Subcutaneous adipose tissue (tissue), 4 donors: Measurements from ENCODE around the gene DBX1. TPM values are rescaled to one million over a fixed set of nuclear protein-coding genes. Genes with fewer than 3 reads are reported as not detected.

Source experiments
- total RNA-seq, 4 donors: library from RNA; depleted of rRNA; stranded (reverse); fragments of >200 nt; gene quantifications; one replicate each; pipeline ENCODE4 v1.1.0, GENCODE V29; 2016
- TF ChIP-seq, protein P1 (sequence below): fragments of 450-650 bp; IDR thresholded peaks from one replicate; pipeline ENCODE4 v1.5.1; 2016; ENCODE audit warnings: low read depth, mild to moderate bottlenecking, control low read depth, antibody characterized with exemption, moderate library complexity

DBX1 gene
- total RNA-seq, 4 donors from 2014 or later, result not detected

DNA sequence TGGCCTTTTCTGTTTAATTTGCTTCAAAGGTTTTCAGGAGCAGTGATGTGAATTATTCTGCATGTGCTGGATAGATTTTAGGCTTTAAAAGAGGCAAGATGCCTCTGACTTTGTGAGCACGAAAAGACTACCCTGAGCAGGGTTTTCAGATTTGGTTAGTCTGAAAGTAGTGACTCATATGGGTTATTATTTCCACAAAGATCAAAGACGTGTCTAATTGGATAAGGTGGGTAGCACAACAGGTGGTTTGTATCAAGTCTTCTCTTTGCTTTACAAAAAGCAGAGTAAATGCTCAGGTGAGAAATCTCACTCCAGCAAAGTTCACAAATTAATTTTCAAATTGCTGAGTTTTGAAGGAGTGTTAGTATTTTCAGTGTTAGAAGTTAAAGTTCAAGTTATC lies 37.6 kb upstream of the DBX1 start:
- TF ChIP-seq, protein P1, sequence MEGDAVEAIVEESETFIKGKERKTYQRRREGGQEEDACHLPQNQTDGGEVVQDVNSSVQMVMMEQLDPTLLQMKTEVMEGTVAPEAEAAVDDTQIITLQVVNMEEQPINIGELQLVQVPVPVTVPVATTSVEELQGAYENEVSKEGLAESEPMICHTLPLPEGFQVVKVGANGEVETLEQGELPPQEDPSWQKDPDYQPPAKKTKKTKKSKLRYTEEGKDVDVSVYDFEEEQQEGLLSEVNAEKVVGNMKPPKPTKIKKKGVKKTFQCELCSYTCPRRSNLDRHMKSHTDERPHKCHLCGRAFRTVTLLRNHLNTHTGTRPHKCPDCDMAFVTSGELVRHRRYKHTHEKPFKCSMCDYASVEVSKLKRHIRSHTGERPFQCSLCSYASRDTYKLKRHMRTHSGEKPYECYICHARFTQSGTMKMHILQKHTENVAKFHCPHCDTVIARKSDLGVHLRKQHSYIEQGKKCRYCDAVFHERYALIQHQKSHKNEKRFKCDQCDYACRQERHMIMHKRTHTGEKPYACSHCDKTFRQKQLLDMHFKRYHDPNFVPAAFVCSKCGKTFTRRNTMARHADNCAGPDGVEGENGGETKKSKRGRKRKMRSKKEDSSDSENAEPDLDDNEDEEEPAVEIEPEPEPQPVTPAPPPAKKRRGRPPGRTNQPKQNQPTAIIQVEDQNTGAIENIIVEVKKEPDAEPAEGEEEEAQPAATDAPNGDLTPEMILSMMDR, result no peak

DNA sequence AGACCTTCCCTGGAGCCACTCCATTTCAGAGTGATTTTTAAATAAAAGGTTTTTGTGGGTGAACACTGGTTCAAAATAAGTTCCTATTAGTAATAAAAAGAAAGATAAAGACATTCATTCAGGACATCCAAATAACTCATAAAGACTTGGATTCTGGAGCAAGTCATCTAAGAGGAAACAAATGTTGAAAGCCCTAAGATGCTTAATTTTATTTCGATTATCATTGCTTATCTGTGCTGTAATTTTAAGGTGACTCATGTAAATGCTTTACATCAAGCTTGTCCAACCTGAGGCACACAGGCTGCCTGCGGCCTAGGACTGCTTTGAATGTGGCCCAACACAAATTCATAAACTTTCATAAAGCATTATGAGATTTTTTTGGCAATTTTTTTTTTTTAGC lies 34.2 kb upstream of the DBX1 start:
- TF ChIP-seq, protein P1, result no peak

DNA sequence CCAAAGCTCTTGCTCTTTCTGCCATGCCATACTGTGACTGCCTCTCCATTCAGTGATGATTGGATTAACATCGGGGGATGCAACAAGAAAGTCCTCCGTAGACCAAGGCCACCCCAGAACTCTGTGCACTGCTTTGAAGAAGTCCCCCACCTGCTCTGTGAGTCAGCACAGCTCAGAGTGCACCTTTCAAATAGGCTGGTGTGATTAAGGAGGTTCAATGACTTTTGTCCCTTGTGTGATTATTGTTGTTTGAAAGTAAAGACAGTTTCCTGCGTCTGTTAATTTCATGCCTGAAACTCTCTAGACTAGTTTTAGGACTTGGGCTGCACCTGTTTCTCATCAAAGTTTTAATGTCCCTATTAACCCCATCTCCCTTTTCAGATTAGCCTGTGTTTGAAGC lies 33.0 kb upstream of the DBX1 start:
- TF ChIP-seq, protein P1, result no peak

DNA sequence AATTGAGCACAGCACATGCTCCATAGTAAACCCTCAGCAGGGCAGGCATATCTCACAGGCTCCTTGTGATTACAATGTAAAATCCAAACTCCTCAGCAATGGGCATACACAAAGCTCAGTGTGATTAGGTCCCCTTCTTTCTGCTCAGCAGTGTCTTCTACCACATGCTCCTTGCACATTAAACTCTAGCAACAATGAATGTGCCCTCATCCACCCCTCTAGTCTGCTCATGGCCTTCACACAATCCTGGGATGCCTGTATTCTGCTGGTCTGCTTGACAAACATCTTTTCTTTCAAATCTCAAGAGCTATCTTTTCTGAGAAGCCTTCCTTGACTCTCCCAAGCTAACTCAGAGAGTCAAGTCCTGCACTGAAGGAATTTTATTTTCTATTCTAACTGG lies 32.4 kb upstream of the DBX1 start:
- TF ChIP-seq, protein P1, result no peak

DNA sequence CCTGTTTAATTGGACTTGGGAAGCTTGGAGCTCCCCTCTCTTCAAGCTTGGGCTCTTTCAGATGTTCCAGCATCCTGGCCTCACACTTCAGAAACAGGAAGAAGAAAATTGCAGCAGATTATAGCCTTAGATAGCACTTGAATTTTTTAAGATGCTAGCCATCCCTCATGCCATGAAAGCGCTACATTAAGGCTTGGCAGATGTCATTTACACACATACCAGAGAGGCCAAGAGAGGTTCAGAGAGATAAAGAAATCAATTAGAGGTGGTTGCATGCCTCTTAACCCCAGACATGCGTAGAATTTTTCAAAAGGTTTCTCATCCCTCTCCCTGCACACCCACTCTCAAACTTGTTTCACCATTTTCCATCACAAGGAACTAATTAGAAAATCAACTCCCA lies 31.9 kb upstream of the DBX1 start:
- TF ChIP-seq, protein P1, result no peak

DNA sequence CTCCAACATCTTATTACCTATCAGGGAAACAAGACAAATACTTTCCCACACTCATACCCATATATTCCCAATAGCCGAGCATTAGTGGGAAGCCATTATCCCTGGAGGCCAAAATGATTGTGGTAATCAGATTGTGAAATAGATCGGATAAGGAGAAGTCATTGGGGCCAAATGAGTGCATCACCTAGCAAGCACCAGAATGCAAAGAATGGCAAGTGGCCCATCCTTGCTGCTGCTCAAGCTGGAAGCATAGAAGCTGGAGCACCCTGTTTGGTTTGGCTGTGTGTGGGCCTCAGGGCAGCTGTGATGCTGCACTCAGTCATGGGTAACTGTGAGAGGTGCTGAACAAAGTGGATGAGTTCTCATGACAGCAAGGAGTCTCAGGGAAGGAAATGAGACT lies 18.7 kb upstream of the DBX1 start:
- TF ChIP-seq, protein P1, result no peak

DNA sequence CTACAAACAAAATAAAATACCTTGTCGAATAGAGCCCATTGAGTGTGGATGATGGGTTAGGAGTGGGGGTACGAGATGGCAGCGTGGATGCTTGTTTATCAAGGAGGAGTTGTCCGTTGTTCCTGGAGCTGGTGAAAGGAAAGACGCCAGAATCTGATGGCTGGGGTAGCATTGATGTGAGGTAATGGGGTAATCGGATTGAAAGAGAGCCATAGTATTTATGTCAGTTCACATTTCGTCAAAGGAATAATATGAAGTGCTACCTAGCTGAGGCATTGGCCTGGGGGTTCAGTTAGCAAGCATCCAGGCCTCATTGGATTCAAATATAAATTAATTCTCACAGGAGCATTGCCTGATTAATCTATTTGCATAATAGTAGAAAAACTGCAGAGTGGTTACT lies 16.9 kb upstream of the DBX1 start:
- TF ChIP-seq, protein P1, result no peak
